ENCODE measurements around the gene CCDC124.

GRCh38 chr19:17985037-17985818 is 52.4 kb downstream of the CCDC124 start:
- TF ChIP-seq NFYA (IDR thresholded peaks at IDR 0.05; ENCODE audit: borderline replicate concordance, low read depth, low read length) (no peak), EZH2 (IDR thresholded peaks at IDR 0.05; ENCODE audit: borderline replicate concordance, control insufficient read depth, low read depth, low read length) (no peak), YY1 (IDR thresholded peaks at IDR 0.05; ENCODE audit: low read depth, low read length) (no peak), RUNX3 (IDR thresholded peaks at IDR 0.05; ENCODE audit: low read length) (no peak), POLR2A (IDR thresholded peaks at IDR 0.05; ENCODE audit: low read depth, low read length) (no peak), CTCF (IDR thresholded peaks at IDR 0.05 in 2 of 3, conservative IDR thresholded peaks at IDR 0.05 in 1 of 3; ENCODE audit: control insufficient read depth in 2 of 3, extremely low read depth in 1 of 3, insufficient read depth in 1 of 3, low read depth in 3 of 3, low read length in 3 of 3) (no peak), ZBTB11 (CRISPR knock-in tag; IDR thresholded peaks at IDR 0.05) (no peak), RAD21 (IDR thresholded peaks at IDR 0.05; ENCODE audit: insufficient read depth, low read depth, low read length) (no peak), SMC3 (IDR thresholded peaks at IDR 0.05; ENCODE audit: borderline replicate concordance, low read length) (no peak), NFIC (IDR thresholded peaks at IDR 0.05; ENCODE audit: low read depth, low read length) (no peak), SUPT20H (IDR thresholded peaks at IDR 0.05; ENCODE audit: borderline replicate concordance, control insufficient read depth, low read depth, low read length) (no peak), EGR1 (IDR thresholded peaks at IDR 0.05; ENCODE audit: borderline replicate concordance in 1 of 2, low read depth in 2 of 2, low read length in 2 of 2) (no peak)
